Measurements from ENCODE around the gene ZNF43. TPM values are rescaled to one million over a fixed set of nuclear protein-coding genes. Genes with fewer than 3 reads are reported as not detected.
"Not testable (repeated sequence)": the region's sequence is repeated elsewhere in the genome, so short reads cannot be mapped to it uniquely, and the experiment has no call there.

The ZNF43 gene
- polyA plus RNA-seq, 3 donors from 2014 or later, result 4.1 to 12.0 (median 6.5) TPM

DNA sequence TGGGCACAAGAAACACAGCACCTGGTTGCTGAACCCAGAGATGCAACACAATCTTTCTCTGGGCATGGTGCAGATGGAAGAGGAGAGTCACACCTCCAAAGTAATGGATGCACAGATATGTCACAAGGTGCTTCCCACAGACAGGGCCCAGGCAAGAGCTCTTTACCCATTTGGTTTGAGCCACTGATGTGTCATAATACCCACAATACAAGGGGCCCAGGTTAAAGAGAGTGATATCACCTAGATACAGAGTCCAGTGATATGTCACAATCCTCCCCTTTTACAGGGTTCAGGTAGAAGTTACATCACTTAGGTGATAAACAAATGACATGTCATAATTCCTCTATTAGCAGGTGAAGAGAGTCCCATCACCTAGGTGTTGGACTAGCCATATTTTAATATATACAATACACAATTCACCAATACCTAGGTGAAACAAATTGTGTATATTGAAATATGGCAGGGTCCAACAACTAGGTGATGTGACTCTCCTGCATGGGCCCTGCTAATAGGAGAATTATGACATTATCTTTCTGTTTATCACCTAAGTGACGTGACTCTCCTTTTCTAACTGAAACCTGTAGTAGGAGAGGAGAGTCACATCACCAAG, 5.6 kb upstream of the ZNF43 start:
- Mint-ChIP-seq H3K27ac (no peak overlapping the region), H3K4me3 (no peak overlapping the region), H3K4me1 (peaks cover 0 to 13% of the 10 kb centered on the region in 2 donors), H3K27me3 (ENCODE audit: low read depth in 3 of 3) (no peaks in the 10 kb centered on the region), H3K9me3 (no peaks in the 10 kb centered on the region), H3K36me3 (peaks cover 21 to 38% (median 23%) of the 10 kb centered on the region in 3 donors)
- no peak for DNase-seq

DNA sequence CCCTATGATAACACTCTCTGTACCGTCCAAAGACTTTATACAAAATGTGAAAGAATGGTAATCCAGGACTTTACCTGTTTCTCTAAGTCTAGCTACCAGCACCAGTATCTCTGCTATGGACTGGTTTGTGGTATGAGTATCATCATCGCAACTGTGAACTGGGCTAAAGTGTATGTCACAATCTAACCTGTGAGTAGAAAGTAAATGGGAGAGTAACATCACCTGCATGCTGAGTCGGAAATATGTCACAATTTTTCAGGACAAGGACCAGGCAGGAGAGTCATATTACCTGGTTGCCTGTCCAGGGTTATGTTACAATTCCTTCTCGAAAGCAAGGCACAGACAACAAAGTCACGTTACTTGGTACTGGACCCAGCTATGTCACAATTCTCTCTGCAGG, 5.1 kb upstream of the ZNF43 start:
- Mint-ChIP-seq H3K27ac (no peak overlapping the region), H3K36me3 (peaks cover 21 to 38% (median 23%) of the 10 kb centered on the region in 3 donors), H3K9me3 (no peaks in the 10 kb centered on the region), H3K4me1 (peaks cover 4 to 13% of the 10 kb centered on the region in 2 donors), H3K4me3 (no peak overlapping the region), H3K27me3 (ENCODE audit: low read depth in 3 of 3) (peaks cover 1 to 2% (median 1%) of the 10 kb centered on the region in 3 donors)
- no peak for DNase-seq

DNA sequence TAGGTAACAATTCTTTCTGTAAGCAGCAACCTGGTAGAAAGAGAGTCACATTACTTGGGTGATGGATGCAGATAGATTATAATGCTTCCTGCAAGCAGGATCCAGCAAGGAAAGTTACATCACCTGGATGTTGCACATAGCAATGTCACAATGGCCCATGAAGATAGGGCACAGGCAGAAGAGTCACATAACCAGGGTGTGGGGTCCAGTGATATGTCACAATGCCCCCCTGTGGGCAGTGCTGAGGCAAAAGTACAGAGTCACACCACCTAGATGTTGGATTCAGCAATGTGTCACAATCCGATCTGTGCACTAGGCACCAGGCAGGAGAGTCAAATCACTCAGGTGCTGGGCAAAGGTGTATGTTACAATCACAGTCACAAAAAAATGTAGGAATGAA, 4.0 kb upstream of the ZNF43 start:
- Mint-ChIP-seq H3K4me1 (peaks cover 12 to 20% of the 10 kb centered on the region in 2 donors), H3K4me3 (no peak overlapping the region), H3K36me3 (peaks cover 17 to 35% (median 20%) of the 10 kb centered on the region in 3 donors), H3K9me3 (no peaks in the 10 kb centered on the region), H3K27ac (no peak overlapping the region), H3K27me3 (ENCODE audit: low read depth in 3 of 3) (peaks cover 5 to 9% (median 9%) of the 10 kb centered on the region in 3 donors)
- no peak for DNase-seq

DNA sequence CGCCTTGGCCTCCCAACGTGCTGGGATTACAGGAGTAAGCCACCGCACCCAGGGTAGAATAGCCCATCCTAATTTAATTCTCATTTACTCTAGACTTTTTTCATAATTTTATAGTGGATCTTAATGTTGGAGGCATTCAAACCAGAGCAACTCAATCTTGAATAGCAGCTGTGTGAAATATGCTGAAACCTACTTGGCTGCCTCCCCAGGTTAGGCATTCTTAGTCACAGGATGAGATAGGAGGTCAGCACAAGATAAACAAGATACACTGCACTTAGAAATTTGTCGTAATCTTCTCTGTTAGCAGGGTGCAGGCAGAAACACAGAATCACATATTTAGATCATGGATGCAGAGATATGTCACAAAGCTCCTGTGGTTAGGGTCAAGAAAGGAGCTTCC, 2.7 kb upstream of the ZNF43 start:
- H3K4me3 Mint-ChIP-seq, result no peak overlapping the region
- peaks cover 5 to 9% (median 9%) of the 10 kb centered on the region in 3 donors for H3K27me3 Mint-ChIP-seq (ENCODE audit: low read depth in 3 of 3)
- H3K27ac Mint-ChIP-seq, result no peak overlapping the region
- no peaks in the 10 kb centered on the region for H3K9me3 Mint-ChIP-seq
- H3K4me1 Mint-ChIP-seq, result peaks cover 20 to 32% of the 10 kb centered on the region in 2 donors
- DNase-seq, result no peak
- peaks cover 14 to 29% (median 18%) of the 10 kb centered on the region in 3 donors for H3K36me3 Mint-ChIP-seq

DNA sequence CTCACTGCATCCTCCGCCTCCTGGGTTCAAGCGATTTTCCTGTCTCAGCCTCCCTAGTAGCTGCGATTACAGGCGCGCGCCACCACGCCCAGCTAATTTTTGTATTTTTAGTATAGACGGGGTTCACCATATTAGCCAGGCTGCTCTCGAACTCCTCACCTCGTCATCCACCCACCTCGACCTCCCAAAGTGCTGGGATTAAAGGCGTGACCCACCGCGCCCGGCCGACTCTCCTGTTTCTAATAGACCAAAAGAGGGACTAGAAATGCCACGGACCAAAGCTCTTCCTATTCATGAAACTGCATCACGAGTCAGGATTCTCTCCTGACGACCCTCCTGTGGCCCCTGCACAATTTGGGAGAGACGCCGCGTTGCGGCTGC, 563 bp downstream of the ZNF43 start:
- Mint-ChIP-seq H3K36me3 (peaks cover 4 to 11% (median 5%) of the 10 kb centered on the region in 3 donors), H3K4me1 (peaks cover 40 to 61% of the 10 kb centered on the region in 2 donors), H3K27me3 (ENCODE audit: low read depth in 3 of 3) (peaks cover 5 to 9% (median 9%) of the 10 kb centered on the region in 3 donors), H3K27ac (peak overlapping the region; percentile 98 to 100 (median 99)), H3K4me3 (peak overlapping the region; percentile 98 to 100 (median 99)), H3K9me3 (no peaks in the 10 kb centered on the region)
- DNase-seq, result no peak

DNA sequence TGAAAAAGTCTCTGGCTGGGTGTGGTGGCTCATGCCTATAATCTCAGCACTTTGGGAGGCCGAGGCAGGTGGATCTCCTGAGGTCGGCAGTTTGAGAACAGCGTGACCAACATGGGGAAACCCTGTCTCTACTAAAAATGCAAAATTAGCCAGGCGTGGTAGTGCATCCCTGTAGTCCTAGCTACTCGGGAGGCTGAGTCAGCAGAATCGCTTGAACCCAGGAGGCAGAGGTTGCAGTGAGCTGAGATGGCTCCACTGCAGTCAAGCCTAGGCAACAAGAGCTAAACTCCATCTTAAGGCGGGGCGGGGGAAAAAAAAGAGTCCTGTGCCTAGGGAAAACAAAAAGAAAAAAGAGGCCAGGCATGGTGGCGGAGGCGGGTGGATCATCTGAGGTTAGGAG, 2.2 kb downstream of the ZNF43 start:
- H3K27me3 Mint-ChIP-seq (ENCODE audit: low read depth in 3 of 3), result peaks cover 5 to 9% (median 9%) of the 10 kb centered on the region in 3 donors
- H3K27ac Mint-ChIP-seq, result peak overlapping the region in 3 of 6 donors; percentile 27 to 38 (median 35)
- H3K4me1 Mint-ChIP-seq, result peaks cover 46 to 72% of the 10 kb centered on the region in 2 donors
- H3K9me3 Mint-ChIP-seq, result peaks cover 0 to 2% (median 0%) of the 10 kb centered on the region in 6 donors
- H3K4me3 Mint-ChIP-seq, result peak overlapping the region; percentile 46 to 81 (median 75)
- no peak for DNase-seq
- H3K36me3 Mint-ChIP-seq, result peaks cover 5 to 10% (median 6%) of the 10 kb centered on the region in 3 donors

DNA sequence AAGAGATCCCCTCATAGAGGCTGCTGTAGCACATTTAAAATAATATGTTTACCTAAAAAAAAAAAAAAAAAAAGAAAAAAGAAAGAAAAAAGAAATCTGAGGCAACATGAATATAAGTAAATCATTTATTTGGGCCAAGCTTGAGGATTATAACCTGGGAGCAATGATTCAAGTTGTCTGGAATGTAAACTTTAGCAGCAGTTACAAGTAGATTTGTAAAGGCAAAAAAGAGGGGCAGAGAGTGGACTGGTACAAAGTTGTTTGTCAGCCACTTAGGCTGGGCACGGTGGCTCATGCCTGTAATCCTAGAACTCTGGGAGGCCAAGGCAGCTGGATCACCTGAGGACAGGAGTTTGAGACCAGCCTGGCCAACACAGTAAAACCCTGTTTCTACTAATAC, 11.3 kb downstream of the ZNF43 start:
- Mint-ChIP-seq H3K27me3 (ENCODE audit: low read depth in 3 of 3) (no peaks in the 10 kb centered on the region), H3K4me1 (peaks cover 6 to 34% of the 10 kb centered on the region in 2 donors), H3K9me3 (peaks cover under 1 to 21% (median 4%) of the 10 kb centered on the region in 6 donors), H3K27ac (peak overlapping the region in 2 of 6 donors; percentile 11 to 23), H3K4me3 (no peak overlapping the region), H3K36me3 (peaks cover 22 to 37% (median 36%) of the 10 kb centered on the region in 3 donors)
- DNase-seq, result no peak

DNA sequence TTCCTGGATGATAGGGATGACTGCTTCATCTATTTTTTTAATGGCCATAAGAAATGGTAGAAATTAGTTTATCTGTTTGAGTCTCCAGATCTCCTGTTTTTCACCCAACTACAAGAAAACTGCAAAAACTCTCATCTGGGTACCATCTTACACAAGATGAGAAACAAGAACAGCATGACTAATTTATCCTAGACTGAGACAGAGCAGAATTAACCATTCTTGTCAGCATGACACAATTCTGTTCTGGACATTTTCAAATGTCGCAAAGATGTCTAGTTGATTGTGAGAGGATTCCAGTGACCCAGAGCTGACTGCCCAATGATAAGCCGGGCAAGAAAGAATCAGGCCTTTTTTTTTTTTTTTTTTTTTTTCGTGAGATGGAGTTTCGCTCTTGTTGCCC, 12.8 kb downstream of the ZNF43 start:
- peaks cover 2 to 31% (median 9%) of the 10 kb centered on the region in 6 donors for H3K9me3 Mint-ChIP-seq
- peaks cover 4 to 40% of the 10 kb centered on the region in 2 donors for H3K4me1 Mint-ChIP-seq
- H3K27ac Mint-ChIP-seq, result no peak overlapping the region
- peaks cover 30 to 46% (median 45%) of the 10 kb centered on the region in 3 donors for H3K36me3 Mint-ChIP-seq
- DNase-seq, result no peak
- H3K27me3 Mint-ChIP-seq (ENCODE audit: low read depth in 3 of 3), result no peaks in the 10 kb centered on the region
- no peak overlapping the region for H3K4me3 Mint-ChIP-seq

DNA sequence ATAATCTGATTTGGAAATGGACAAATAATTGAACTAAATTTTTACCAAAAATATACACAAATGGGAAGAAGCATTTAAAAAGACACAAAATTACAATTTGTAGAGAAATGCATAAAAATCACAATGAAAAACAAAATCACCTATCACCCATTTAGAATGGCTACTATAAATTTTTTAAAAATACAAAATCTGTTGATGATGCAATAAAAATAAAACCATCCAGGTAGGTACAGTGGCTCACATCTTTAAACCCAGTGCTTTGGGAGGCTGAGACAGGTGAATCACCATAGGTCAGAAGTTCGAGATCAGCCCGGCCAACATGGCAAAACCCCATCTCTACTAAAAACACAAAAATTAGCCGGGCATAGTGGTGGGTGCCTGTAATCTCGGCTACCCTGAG, 23.5 kb downstream of the ZNF43 start:
- Mint-ChIP-seq H3K36me3 (peaks cover 64 to 92% (median 89%) of the 10 kb centered on the region in 3 donors), H3K27me3 (ENCODE audit: low read depth in 3 of 3) (no peaks in the 10 kb centered on the region), H3K4me1 (no peaks in the 10 kb centered on the region), H3K9me3 (peaks cover 28 to 81% (median 62%) of the 10 kb centered on the region in 6 donors), H3K4me3 (no peak overlapping the region), H3K27ac (no peak overlapping the region)
- no peak for DNase-seq

DNA sequence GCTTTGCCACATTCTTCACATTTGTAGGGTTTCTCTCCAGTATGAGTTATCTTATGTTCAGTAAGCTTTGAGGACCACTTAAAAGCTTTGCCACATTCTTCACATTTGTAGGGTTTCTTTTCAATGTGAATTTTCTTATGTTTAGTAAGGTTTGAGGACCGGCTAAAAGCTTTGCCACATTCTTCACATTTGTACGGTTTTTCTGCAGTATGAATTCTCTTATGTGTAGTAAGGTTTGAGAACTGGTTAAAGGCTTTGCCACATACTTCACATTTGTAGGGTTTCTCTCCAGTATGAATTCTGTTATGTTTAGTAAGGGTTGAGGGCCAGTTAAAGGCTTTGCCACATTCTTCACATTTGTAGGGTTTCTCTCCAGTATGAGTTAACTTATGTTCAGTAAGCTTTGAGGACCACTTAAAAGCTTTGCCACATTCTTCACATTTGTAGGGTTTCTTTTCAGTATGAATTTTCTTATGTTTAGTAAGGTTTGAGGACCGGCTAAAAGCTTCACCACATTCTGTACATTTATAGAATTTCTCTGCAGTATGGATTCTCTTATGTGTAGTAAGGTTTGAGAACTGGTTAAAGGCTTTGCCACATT, 27.5 kb downstream of the ZNF43 start:
- H3K36me3 Mint-ChIP-seq, result peaks cover 43 to 60% (median 57%) of the 10 kb centered on the region in 3 donors
- H3K27ac Mint-ChIP-seq; H3K4me3 Mint-ChIP-seq; H3K4me1 Mint-ChIP-seq; DNase-seq; H3K27me3 Mint-ChIP-seq (ENCODE audit: low read depth in 3 of 3): not testable (repeated sequence)
- peaks cover 37 to 87% (median 84%) of the 10 kb centered on the region in 6 donors for H3K9me3 Mint-ChIP-seq

DNA sequence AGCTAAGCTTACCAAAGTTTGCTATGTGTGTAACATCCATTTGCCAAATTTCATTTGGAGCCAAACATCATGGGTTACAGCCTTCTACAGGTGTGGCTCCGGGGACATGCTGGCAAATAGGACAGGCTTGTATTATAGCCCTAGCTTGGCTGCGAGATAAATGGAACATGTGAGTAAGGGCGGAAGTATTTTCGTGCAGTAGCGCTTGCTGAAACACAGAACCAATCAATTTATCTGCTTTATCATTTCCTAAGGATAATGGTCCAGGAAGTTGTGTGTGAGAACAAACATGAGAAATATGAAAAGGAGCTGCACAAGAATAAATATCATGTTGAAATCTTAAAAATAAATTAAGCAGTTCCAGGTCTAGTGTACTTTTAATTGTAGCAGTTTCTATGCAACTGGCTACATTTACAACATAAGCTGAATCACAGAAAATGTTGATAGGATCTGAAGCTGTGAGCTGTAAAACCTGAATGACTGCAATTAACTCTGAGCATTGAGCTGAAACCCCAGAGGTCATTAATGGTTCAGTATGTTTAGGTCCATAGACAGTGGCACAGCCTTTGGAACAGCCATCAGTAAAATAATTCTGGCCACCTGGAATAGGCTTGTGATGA, 46.4 kb downstream of the ZNF43 start:
- DNase-seq, result no peak
- no peaks in the 10 kb centered on the region for H3K4me1 Mint-ChIP-seq
- peaks cover 0 to 3% (median 2%) of the 10 kb centered on the region in 3 donors for H3K27me3 Mint-ChIP-seq (ENCODE audit: low read depth in 3 of 3)
- no peak overlapping the region for H3K27ac Mint-ChIP-seq
- H3K36me3 Mint-ChIP-seq, result peaks cover 0 to 4% (median 2%) of the 10 kb centered on the region in 3 donors
- H3K9me3 Mint-ChIP-seq, result peaks cover 1 to 23% (median 9%) of the 10 kb centered on the region in 6 donors
- no peak overlapping the region for H3K4me3 Mint-ChIP-seq

DNA sequence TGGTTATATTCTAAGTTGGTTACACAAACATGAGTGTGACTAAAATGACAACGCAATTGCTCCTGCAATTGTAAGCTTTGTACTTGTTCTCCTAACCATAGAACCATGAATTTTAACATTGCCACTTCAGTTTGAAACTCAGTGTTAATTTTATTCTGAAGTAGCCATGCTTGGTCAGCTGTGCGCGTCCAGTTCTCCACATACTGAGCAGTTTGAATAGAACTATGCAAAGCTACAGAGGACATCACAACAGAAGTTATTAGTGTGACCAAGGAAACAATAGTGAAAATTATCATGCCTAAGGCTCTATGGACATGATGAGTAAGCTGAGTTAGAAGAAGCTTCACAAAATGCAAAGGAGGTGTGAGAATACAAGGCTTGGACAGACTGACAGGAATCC, 49.0 kb downstream of the ZNF43 start:
- Mint-ChIP-seq H3K27me3 (ENCODE audit: low read depth in 3 of 3) (peaks cover 0 to 4% (median 4%) of the 10 kb centered on the region in 3 donors), H3K4me1 (no peaks in the 10 kb centered on the region), H3K36me3 (peaks cover 0 to 4% (median 2%) of the 10 kb centered on the region in 3 donors)

DNA sequence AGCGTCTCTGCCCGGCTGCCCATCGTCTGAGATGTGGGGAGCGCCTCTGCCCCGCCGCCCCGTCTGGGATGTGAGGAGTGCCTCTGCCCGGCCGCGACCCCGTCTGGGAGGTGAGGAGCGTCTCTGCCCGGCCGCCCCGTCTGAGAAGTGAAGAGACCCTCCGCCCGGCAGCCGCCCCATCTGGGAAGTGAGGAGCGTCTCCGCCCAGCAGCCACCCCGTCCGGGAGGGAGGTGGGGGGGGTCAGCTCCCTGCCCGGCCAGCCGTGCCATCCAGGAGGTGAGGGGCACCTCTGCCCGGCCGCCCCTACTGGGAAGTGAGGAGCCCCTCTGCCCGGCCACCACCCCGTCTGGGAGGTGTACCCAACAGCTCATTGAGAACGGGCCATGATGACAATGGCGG, 60.2 kb downstream of the ZNF43 start:
- H3K27ac Mint-ChIP-seq; H3K27me3 Mint-ChIP-seq (ENCODE audit: low read depth in 3 of 3); DNase-seq; H3K36me3 Mint-ChIP-seq; H3K4me1 Mint-ChIP-seq; H3K9me3 Mint-ChIP-seq; H3K4me3 Mint-ChIP-seq: not testable (repeated sequence)

More for the DNA sequence above, 49.0 kb downstream of the ZNF43 start:
- H3K27ac Mint-ChIP-seq, result no peak overlapping the region
- DNase-seq, result no peak
- H3K9me3 Mint-ChIP-seq, result peaks cover 0 to 21% (median 6%) of the 10 kb centered on the region in 6 donors
- H3K4me3 Mint-ChIP-seq, result no peak overlapping the region

Data from immature natural killer cell (primary cell).